GM08714 (cell line): ENCODE measurements around the gene SMG7.

Experiments
- H3K4me3 ChIP-seq: fragments of 200-500 bp; sonication (Bioruptor generic); 2 replicates; pipeline ENCODE4 v1.5.1; 2014; ENCODE audit warnings: mild to moderate bottlenecking, low read length, inconsistent platforms
- ZNF274 ChIP-seq: IDR thresholded peaks from 2 replicates; pipeline ENCODE4 v1.6.1; 2012; ENCODE audit warnings: mild to moderate bottlenecking, low read depth, low read length

The SMG7 gene

GRCh38 chr1:183514235-183514634 is 41.9 kb downstream of the SMG7 start:
- TF ChIP-seq ZNF274: no peak
- H3K4me3 ChIP-seq: no peak overlapping the region

DNA sequence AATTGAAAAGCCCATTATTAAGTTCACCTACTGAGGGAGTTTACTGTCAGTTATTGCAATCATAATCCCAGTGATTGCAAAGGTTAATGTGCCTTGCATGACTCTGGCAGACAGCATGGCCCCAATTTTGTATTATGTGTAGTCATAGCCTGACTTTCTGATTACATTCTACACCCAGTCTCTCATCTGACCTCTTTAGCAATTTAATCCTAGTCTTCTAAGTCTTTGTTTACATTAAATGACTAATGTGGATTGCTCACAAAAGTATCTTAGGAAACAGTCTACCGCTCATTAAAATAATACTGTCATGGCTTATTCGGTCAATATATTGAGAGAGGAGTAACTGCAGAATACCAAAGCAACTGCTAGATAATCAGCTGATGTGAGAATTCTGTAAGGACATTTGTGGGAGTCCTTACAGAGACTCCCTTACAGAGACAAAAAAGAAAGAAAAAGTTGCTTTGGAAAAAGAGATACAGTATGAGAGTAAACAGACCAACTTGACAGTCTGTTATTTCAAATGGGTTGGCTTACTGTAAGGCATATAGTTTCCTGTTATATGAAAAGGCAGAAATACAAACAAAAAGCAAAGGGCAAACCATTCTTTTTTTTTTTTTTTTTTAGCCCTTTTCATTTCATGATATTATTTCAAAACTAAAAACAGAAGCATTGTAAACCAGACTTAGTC is 42.8 kb downstream of the SMG7 start:
- H3K4me3 ChIP-seq: no peak overlapping the region
- no peak for TF ChIP-seq ZNF274

DNA sequence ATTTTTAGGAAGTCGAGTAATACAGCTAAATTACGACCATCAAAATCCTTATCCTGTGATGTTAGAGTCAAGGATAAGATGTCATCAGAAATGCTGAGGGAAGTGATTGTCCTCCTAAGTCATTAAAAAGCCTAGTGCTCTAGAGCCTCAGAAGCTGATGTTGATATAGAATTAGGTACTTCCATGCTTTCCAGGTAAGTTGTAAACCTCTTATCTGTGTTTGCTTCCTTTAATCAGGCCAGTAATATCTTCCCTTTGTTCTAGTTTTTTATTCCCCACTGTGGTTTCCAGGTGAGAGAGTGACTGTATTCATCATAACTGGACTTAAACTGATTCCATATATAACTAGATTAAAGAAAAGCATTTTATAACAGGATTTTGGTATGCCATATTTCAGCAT is 44.4 kb downstream of the SMG7 start:
- TF ChIP-seq ZNF274: no peak

GRCh38 chr1:183517401-183517800 is 45.1 kb downstream of the SMG7 start:
- H3K4me3 ChIP-seq: no peak overlapping the region
- no peak for TF ChIP-seq ZNF274

More for the DNA sequence above, 44.4 kb downstream of the SMG7 start:
- H3K4me3 ChIP-seq: no peak overlapping the region

GRCh38 chr1:183520379-183520778 is 48.1 kb downstream of the SMG7 start:
- no peak overlapping the region for H3K4me3 ChIP-seq
- TF ChIP-seq ZNF274: no peak

DNA sequence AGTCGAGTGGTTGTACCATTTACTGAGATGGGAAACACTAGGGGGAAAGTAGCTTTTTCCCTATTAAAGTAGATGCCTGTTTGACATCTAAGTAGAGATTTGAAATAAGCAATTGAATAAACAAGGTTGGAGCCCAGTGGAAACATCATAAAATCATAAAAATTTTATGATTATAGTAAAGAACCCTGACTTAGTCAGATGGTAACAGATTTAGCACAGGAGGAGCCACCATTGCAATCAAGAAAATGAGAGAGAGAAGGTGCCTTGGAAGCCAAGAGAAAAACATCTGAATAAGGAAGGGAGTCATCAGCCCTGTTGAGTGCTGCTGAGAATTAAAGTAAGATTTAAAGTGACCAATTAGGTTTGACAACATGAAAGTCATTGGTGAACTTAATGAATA is 49.8 kb downstream of the SMG7 start:
- no peak overlapping the region for H3K4me3 ChIP-seq
- TF ChIP-seq ZNF274: no peak

DNA sequence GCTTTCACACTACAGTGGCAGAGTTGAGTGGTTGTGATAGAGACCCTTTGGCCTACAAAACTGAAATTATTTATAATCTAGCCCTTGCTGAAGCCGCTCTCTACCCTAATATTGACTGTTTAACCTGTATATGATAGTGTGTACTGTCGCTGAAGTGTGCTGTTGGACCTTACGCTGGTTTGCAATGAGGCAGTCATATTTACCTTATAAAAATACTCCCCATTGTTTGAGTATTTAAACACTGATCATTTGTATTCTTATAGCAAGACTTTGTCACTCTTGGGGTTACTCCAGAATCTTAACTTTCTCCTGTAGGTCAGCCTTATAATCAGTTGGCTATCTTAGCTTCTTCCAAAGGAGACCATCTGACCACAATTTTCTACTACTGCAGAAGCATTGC is 56.3 kb downstream of the SMG7 start:
- no peak overlapping the region for H3K4me3 ChIP-seq
- TF ChIP-seq ZNF274: no peak

DNA sequence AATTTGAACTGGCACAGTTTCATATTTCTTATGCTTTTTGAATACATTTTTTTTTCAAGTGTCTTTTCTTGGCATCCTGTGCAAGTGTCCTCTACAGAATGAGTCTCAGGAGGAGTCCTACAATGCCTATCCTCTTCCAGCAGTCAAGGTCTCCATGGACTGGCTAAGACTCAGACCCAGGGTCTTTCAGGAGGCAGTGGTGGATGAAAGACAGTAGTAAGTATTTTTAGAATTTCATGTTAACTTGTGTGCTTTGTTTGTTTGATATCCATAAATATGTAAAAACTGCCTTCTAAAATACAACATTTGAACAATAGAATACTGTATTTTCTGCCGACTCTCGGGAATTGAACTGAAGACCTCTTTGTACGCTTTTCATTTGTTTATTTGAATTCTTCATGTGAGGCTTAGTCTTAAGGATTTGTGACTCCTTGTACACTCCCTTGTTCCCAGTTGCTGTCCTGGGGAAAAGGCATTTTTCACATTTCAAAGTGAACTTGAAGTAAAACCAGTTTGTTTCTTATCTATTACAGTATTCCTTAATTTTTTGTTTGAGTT is 61.4 kb downstream of the SMG7 start:
- H3K4me3 ChIP-seq: no peak overlapping the region
- no peak for TF ChIP-seq ZNF274

- no peak overlapping the region for H3K4me3 ChIP-seq
- TF ChIP-seq ZNF274: no peak
Observed at GRCh38 chr1:183537405-183537804, 65.1 kb downstream of the SMG7 start.

- TF ChIP-seq ZNF274: no peak
- no peak overlapping the region for H3K4me3 ChIP-seq
Observed at GRCh38 chr1:183543619-183544204, 71.4 kb downstream of the SMG7 start.

DNA sequence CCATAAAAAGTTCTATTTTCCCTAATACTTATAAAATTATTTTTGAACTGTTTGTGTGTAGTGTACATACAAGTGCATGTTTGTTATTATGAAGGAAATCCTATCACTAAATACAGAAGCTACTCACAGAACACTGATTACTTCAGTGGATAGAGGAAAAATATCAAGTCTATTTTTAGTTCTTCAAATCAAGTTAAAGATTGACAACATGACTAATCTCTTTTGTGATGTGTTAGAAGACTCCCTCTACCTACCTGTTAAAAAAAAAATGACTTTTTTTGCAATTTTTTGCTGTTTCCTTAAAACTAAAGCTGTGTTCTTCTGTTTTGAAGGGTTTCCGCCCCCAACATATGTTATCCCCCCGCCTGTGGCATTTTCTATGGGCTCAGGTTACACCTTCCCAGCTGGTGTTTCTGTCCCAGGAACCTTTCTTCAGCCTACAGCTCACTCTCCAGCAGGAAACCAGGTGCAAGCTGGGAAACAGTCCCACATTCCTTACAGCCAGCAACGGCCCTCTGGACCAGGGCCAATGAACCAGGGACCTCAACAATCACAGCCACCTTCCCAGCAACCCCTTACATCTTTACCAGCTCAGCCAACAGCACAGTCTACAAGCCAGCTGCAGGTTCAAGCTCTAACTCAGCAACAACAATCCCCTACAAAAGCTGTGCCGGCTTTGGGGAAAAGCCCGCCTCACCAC is 72.4 kb downstream of the SMG7 start:
- no peak overlapping the region for H3K4me3 ChIP-seq
- no peak for TF ChIP-seq ZNF274

DNA sequence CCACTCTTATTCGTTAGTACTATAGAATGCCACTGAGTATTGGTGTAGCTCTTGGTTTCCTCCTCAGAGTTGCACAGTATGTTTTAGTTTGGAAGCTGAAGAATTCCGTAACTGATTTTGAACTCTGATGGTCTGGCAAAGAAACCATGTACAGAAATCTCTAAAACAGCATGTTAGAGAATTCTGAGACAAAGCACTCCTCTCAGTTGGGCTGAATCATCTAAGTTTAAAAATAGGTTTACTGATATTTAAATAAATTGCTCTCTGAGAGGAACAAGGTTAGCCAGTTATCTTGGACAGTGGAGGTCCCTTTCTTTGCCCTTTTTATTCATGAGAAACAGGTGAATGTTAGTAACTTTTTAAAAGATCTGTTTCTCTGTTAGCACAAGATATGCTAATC is 74.1 kb downstream of the SMG7 start:
- H3K4me3 ChIP-seq: no peak overlapping the region
- no peak for TF ChIP-seq ZNF274

DNA sequence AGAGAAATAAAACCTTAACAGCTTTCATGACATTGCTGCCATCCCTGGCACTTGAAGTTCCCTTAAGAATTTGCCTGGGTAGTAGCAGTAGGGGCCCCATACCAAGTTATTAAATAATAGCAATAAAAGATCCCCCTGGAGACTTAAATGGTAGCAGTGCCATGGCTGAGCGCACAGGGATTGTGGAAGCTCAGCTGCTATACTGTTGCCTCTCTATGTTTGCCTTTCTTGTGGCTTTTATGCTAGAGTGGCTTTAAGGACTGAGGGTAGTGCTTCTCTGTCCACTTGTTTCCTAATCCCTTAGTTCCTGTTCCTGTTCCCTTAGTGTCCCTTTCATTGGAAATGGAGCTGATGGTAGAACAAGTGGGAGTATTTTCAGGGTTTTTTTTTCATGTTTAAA is 75.8 kb downstream of the SMG7 start:
- no peak overlapping the region for H3K4me3 ChIP-seq
- no peak for TF ChIP-seq ZNF274

DNA sequence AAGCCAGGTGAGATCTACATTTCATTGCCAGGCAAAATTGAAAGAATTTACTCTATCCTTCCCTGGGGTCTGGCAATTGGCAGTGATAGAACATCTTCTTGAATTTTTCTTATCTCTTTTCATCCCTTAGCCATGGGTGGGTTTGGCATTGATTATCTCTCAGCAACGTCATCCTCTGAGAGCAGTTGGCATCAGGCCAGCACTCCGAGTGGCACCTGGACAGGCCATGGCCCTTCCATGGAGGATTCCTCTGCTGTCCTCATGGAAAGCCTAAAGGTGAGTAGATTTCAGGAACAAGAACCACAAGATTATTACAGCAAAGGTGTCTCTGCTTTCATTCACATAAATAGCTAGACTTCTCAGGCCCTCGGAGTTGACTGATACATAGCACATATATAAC is 78.6 kb downstream of the SMG7 start:
- H3K4me3 ChIP-seq: no peak overlapping the region
- no peak for TF ChIP-seq ZNF274

GRCh38 chr1:183551924-183552323 is 79.6 kb downstream of the SMG7 start:
- H3K4me3 ChIP-seq: no peak overlapping the region
- no peak for TF ChIP-seq ZNF274
